ENCODE results near the gene BLACAT1.
"Not testable (repeated sequence)": the region's sequence is repeated elsewhere in the genome, so short reads cannot be mapped to it uniquely, and the experiment has no call there.

BLACAT1 gene

GRCh38 chr1:205441716-205442050, 14.2 kb downstream of the BLACAT1 start:
- DNase-seq, result no peak

DNA sequence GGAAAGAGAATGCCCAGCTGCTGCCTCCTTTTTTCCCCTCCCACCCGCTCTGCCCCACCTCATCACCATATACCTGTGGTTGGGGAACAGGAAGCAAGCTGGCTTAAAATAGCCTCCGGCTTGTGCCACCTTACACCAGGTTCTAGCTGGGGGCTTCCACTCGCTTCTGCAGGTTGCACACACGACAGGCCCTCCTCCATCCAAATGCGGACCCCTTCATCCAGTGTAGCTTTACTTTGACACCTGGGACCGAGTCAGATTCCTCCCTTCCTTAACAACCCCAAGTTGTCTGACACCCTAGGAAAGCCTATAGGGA, 14.6 kb downstream of the BLACAT1 start:
- DNase-seq, result no peak

- DNase-seq, result peak in 15 of 51 donors; percentile 8 to 66 (median 36)
Measured at GRCh38 chr1:205440476-205441317, 15.1 kb downstream of the BLACAT1 start.

DNA sequence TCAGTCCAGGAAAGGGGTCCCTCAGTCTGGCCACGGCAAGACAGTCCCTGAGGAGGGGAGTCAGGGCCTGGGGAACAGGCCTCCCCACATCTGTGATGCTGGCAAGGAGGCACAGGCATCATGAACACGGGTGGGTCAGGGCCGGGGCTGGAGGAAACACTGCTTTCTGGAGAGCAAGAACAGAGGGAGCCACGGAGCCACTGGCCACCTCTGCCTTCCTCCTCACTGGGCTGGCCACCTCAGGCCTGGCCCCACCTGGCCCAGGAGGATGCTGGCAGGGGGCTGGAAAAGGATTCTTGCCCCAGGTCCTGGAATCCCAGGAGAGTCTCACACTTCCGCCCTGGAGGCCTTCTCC, 15.7 kb downstream of the BLACAT1 start:
- no peak for DNase-seq

GRCh38 chr1:205438213-205439158, 17.4 kb downstream of the BLACAT1 start:
- DNase-seq, result peak in 42 of 51 donors; percentile 20 to 85 (median 54)

DNA sequence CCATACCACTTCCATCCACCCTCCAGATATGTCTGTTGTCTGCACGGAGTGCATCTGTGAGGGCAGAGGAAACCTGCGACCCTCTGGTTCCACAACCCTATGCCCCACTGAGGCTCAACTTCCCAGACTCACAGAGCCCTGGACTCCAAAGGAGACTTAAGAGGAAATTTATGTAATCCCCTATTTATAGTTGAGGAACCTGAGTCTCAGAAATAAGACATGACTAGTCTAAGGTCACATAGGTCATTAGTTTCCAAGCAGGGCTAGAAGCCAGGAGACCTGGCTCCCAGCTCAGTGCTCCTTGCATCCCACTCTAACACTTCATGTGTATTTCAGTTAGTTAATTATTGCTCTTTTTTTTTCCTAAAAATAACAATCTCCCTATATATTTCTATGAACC, 18.3 kb downstream of the BLACAT1 start:
- DNase-seq, result no peak

GRCh38 chr1:205436776-205437410, 19.0 kb downstream of the BLACAT1 start:
- no peak for DNase-seq

DNA sequence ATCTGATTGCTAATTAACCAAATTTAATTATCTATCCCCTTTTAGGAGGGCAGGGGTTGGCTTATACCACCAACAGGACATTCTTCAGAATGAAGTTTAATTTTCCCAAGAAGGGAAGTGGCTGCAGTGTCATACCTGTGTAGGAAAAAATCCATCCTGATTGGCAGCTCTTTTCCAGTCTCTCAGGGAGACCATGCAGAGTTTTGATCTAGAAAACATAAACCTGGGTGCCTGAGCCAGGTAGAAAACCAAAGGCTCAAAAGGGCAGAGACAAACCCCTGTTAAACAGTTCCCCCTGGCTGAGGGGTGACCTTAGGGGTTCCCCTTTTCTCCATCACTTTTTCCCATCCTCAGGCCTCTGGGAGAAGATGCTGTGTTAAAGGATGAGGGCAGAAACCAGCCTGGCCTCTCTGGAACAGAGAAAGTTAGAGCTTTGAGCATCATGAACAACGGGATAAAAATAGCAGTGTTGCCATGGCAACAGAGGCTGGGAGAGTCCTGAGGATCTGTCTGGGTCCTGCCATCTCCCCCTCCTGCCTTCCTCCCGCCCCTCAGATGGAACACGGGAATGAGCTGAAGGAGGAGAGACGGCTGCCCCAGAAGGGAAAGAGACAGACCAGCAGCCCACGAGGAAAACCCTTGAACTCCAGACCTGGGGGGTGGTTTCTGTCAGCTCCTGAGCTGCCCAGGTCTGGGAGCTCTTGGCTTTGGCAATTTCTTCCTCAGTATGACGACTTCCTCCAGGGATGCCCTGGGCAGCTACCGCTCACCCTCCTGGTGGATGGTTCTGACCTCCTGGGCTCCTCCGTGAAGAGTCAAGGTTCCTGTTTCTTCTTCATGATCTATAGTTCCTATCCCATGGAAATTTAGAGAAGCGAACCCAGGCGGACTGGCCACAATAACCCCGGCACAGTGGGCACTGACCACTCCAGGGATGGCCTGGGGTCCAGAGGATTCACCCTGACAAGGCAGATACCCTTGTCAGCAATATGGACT, 20.0 kb downstream of the BLACAT1 start:
- DNase-seq, result peak in 22 of 51 donors; percentile 16 to 64 (median 42)

GRCh38 chr1:205434738-205435137, 21.1 kb downstream of the BLACAT1 start:
- DNase-seq, result no peak

- DNase-seq, result not testable (repeated sequence)
Measured at GRCh38 chr1:205432692-205433091, 23.2 kb downstream of the BLACAT1 start.

DNA sequence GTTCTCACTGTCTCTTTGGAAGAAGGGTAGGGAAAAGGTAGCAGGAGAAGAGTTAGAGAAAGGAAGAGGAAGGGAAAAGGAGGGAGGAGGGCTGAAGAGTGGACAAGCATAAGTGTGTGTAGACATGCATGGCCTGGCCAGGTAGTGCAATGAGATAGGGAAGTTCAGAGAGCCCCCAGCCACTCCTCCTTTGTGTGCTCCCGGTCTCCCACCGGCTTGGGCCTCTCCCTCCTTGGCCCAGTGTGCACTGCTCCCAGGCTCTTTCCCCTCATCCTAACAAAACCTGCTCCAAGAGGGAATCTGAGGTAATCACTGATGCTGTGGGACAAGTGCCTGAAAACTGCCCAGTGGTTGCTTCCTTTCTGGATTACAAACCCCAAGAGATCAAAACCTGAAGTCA, 23.7 kb downstream of the BLACAT1 start:
- DNase-seq, result no peak

DNA sequence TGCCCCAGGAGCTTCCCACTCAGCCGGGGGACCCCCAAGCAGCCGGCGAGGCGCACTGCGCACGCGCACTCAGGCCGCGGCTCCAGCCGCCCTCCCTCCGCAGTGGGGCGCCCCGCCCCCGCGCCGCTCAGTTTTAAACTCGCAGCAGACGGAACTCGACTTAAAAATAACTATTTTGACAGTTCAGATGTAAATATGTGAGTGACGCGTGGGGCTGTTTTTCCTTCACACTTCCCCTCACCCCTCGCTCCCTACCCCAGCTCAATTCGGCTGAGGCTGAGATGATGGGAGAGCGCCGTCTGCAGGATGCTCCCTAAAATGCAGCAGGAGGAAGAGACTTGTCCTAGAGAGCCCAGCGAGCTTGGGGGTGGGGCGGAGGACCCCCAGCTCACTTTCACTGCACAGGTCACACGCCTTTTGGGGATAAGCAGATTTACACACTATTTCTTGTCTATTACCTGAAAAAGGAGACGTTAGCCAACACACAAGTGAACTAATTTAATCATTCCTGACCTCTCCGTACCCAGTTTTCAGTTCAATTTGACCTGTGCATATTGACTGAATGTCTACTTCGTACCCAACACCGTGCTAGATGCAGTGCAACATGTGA, 25.0 kb downstream of the BLACAT1 start:
- peak in 34 of 51 donors; percentile 8 to 78 (median 46) for DNase-seq

- DNase-seq, result peak in 1 of 51 donors; percentile 59
Measured at GRCh38 chr1:205429762-205430695, 25.8 kb downstream of the BLACAT1 start.

DNA sequence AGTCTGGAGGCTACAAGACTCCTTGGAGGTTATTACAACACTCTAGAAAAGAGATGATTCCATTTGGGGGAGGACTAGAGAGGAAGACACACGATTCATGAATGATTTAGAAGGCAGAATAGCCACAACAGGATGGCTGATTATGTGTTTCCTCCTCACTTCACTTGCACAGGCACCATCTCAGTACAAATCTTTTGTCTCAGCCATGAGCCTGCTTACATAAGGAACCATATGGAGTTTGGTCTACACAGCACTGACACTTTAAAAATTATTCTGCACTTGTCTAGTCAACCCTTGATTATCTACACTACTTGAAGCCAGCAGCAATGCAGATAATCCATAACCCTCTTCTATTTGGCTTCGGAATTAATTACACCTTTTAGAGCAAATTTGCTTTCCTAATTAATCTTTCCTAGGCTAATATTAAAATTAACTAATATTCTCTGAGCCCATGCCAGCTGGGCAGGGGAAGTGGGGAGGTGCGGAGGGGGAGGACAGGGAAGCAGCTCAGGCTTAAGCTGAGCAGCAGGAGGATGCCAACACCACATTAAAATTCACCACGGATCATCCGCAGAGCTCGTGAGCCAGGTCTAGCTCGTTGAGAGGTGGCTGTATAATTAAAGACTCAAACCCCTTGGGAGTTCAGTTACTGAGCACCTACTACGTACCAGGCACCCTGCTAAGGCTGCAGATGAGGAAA, 30.8 kb downstream of the BLACAT1 start:
- no peak for DNase-seq

DNA sequence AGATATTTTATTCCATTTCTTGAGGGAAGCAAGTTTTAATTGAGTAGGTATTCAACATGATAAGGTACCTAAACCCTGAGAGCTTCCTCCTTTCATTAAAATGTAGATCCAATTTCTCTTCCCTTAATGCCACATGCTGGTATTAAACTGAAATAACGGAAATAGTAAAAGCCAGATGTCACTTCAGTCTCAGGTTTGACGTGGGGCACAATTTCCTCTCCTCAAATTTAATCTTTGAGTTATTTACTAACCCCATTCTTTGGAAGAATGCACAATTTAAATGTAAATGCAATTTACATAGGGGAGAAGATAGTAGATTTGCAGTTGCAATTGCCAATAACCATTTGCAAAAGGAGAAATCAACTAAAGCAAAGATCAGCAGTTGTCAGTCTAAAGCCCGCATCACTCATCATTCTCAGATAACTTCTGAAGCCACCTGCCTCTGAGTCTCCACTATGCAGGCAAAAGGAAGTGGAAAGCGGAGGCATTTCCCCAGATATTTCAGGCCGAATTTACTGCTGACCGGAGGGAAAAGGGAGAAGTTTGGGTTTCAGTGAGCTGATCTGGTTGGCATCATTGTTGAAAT, 31.9 kb downstream of the BLACAT1 start:
- DNase-seq, result no peak

DNA sequence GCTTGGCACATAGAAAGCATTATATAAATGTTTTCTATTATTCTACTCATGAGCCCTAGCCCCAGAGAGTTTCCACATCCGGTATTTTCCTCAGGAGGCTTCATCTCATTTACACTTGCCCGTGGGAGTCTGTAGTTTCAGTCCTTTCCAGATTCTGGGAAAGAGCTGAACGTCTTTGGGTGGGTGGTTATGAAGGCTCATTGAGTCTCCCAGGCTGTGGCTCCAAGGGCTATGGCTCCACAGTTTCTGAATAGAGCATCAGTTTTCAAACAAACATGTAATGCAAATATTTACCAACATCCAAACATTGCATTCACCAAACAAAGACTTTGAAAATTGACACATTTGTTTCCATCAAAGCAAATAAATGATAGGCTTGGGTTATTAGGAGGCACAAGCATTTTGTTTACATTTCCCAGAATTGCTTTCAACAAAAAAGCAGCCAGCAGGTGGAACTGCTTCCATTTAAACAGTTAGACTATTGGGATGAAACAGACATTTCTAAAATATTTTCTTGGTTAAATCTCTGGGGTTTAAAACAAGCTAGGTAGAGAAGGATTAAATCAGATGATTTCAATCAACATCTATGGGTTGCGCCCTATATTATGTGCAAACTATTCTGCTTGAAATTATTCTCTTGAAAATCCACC, 32.7 kb downstream of the BLACAT1 start:
- DNase-seq, result no peak

GRCh38 chr1:205421798-205422197, 34.0 kb downstream of the BLACAT1 start, which contains the start of gene LEMD1:
TSS of gene LEMD1 (minus strand) at chr1:205422056. CDS start at chr1:205420536, 1,520 bp downstream.
- DNase-seq, result no peak

GRCh38 chr1:205420938-205421337, 34.9 kb downstream of the BLACAT1 start:
- no peak for DNase-seq

All from hypothalamus (tissue), 51 donors.